Stomach (tissue), 4 donors: ENCODE results near the gene CTTNBP2.

ENCODE experiments used
- POLR2A ChIP-seq, 4 donors: fragments of 450-650 bp; IDR thresholded peaks; one replicate each; pipeline ENCODE4 v1.6.1; 2016; ENCODE audit warnings: antibody characterized with exemption in 4 of 4, control low read depth in 2 of 4, mild to moderate bottlenecking in 1 of 4, moderate library complexity in 1 of 4
- POLR2AphosphoS5 ChIP-seq, 3 donors: sonication (generic); formaldehyde crosslinking; IDR thresholded peaks; one replicate each; pipeline ENCODE4 v1.6.1; 2016; ENCODE audit warnings: antibody characterized with exemption in 3 of 3
- TF ChIP-seq, protein P1 (sequence below), 7 experiments: fragments of 450-650 bp in 4 of 7; fragments of 200-600 bp in 3 of 7; sonication (generic) in 3 of 7; IDR thresholded peaks; one replicate each; pipeline ENCODE4 v1.5.1; 2016 to 2019; ENCODE audit warnings: antibody characterized with exemption in 7 of 7, control low read depth in 2 of 7, mild to moderate bottlenecking in 1 of 7

- TF ChIP-seq, protein P1, sequence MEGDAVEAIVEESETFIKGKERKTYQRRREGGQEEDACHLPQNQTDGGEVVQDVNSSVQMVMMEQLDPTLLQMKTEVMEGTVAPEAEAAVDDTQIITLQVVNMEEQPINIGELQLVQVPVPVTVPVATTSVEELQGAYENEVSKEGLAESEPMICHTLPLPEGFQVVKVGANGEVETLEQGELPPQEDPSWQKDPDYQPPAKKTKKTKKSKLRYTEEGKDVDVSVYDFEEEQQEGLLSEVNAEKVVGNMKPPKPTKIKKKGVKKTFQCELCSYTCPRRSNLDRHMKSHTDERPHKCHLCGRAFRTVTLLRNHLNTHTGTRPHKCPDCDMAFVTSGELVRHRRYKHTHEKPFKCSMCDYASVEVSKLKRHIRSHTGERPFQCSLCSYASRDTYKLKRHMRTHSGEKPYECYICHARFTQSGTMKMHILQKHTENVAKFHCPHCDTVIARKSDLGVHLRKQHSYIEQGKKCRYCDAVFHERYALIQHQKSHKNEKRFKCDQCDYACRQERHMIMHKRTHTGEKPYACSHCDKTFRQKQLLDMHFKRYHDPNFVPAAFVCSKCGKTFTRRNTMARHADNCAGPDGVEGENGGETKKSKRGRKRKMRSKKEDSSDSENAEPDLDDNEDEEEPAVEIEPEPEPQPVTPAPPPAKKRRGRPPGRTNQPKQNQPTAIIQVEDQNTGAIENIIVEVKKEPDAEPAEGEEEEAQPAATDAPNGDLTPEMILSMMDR (IDR thresholded peaks at IDR 0.05) = no peak
- TF ChIP-seq POLR2AphosphoS5 (IDR thresholded peaks at IDR 0.05) = no peak
- TF ChIP-seq POLR2A (IDR thresholded peaks at IDR 0.05) = no peak
Observed at GRCh38 chr7:117767951-117768350, 105.3 kb downstream of the CTTNBP2 start.
